Stomach (tissue), 9 donors: ENCODE data around the gene LRRC56. TPM values are rescaled to one million over a fixed set of nuclear protein-coding genes. Genes with fewer than 3 reads are reported as not detected.

Source experiments
- DNase-seq, 2 donors: peaks; one replicate each; pipeline versions ENCODE4 v3.0.0 to v3.0.0-alpha.2; 2013 to 2019
- H3K27ac ChIP-seq, 5 donors: fragments of 200-600 bp in 4 of 5; sonication (generic) in 4 of 5; one replicate each; pipeline ENCODE4 v1.5.1; 2013 to 2019; ENCODE audit warnings: mild to moderate bottlenecking in 1 of 5, moderate library complexity in 1 of 5
- H3K27me3 ChIP-seq, 3 donors: fragments of 200-600 bp; sonication (generic); one replicate each; pipeline ENCODE4 v1.5.1; 2017 to 2019; ENCODE audit warnings: mixed run types in 1 of 3
- H3K36me3 ChIP-seq, 4 donors: fragments of 200-600 bp; sonication (generic); 1 replicate in 3 of 4; 2 replicates in 1 of 4; pipeline ENCODE4 v1.5.1; 2016 to 2019
- H3K4me1 ChIP-seq, 4 donors: fragments of 200-600 bp; sonication (generic); one replicate each; pipeline ENCODE4 v1.5.1; 2016 to 2019
- H3K4me3 ChIP-seq, 4 donors: fragments of 200-600 bp; sonication (generic) in 3 of 4; one replicate each; pipeline ENCODE4 v1.5.1; 2016 to 2019; ENCODE audit warnings: mild to moderate bottlenecking in 1 of 4
- H3K9me3 ChIP-seq, 4 donors: fragments of 200-600 bp; sonication (generic); one replicate each; pipeline ENCODE4 v1.5.1; 2016 to 2019
- CTCF ChIP-seq, 7 experiments: fragments of 450-650 bp in 4 of 7; fragments of 200-600 bp in 3 of 7; sonication (generic) in 3 of 7; IDR thresholded peaks; one replicate each; pipeline ENCODE4 v1.5.1; 2016 to 2019; ENCODE audit warnings: antibody characterized with exemption in 7 of 7, control low read depth in 2 of 7, mild to moderate bottlenecking in 1 of 7
- EP300 ChIP-seq: sonication (generic); formaldehyde crosslinking; IDR thresholded peaks from one replicate; pipeline ENCODE4 v1.6.1; 2017; ENCODE audit warnings: antibody characterized with exemption
- POLR2A ChIP-seq, 4 donors: fragments of 450-650 bp; IDR thresholded peaks; one replicate each; pipeline ENCODE4 v1.6.1; 2016; ENCODE audit warnings: antibody characterized with exemption in 4 of 4, control low read depth in 2 of 4, mild to moderate bottlenecking in 1 of 4, moderate library complexity in 1 of 4
- POLR2AphosphoS5 ChIP-seq, 3 donors: sonication (generic); formaldehyde crosslinking; IDR thresholded peaks; one replicate each; pipeline ENCODE4 v1.6.1; 2016; ENCODE audit warnings: antibody characterized with exemption in 3 of 3
- WGBS, 5 donors: extraction: QIAGEN DNeasy Blood & Tissue Kit in 3 of 5; methylation state at CpG; one replicate each; pipeline versions ENCODE4 v1.1.5 to v1.1.7; 2013 to 2018; 5-methylcytosine and 5-hydroxymethylcytosine counted together
- intact Hi-C: fragments of 100-400 bp; cut with DNase I; formaldehyde crosslinking; loops from one replicate; pipeline ENCODE4 v1.15.1; 2023; ENCODE audit warnings: low total_unique reads
- polyA plus RNA-seq, 3 donors: library from polyadenylated mRNA; stranded (reverse); fragments of 200-250 nt; gene quantifications; one replicate each; pipeline ENCODE4 v1.2.3, GENCODE V29; 2013
- total RNA-seq, 5 donors: library from RNA; depleted of rRNA; stranded (reverse); fragments of >200 nt; gene quantifications; one replicate each; pipeline versions ENCODE4 v1.1.0 to v1.2.3, GENCODE V29; 2014 to 2016
- donor health status: healthy with polysubstance abuse.
- donor health status: Bipolar disorder and iron deficiency.
- donor health status: healthy.

Gene LRRC56
- total and polyA plus RNA-seq, 8 donors: 0.18 to 8.1 (median 2.9) TPM; not detected in 1

GRCh38 chr11:488992-489391 lies 48.3 kb upstream of the LRRC56 start:
- Histone ChIP-seq H3K4me1 (no peaks in the 10 kb centered on the region), H3K9me3 (no peaks in the 10 kb centered on the region), H3K27ac (no peak overlapping the region), H3K4me3 (no peak overlapping the region), H3K27me3 (no peaks in the 10 kb centered on the region), H3K36me3 (peaks cover 6 to 67% (median 54%) of the 10 kb centered on the region in 4 donors)
- intact Hi-C loops: no loop called here
- WGBS, 5 donors: 88 to 92% (median 90%) methylated on average over 18 to 19 of the region's 19 CpGs
- TF ChIP-seq POLR2A (IDR thresholded peaks at IDR 0.05): no peak
- TF ChIP-seq CTCF (IDR thresholded peaks at IDR 0.05): no peak
- TF ChIP-seq EP300: no peak
- TF ChIP-seq POLR2AphosphoS5 (IDR thresholded peaks at IDR 0.05): no peak
- DNase-seq: no peak

GRCh38 chr11:489610-490185 lies 47.6 kb upstream of the LRRC56 start:
- Histone ChIP-seq H3K27me3 (no peaks in the 10 kb centered on the region), H3K36me3 (peaks cover 13 to 74% (median 61%) of the 10 kb centered on the region in 4 donors), H3K27ac (no peak overlapping the region), H3K4me3 (no peak overlapping the region), H3K4me1 (no peaks in the 10 kb centered on the region), H3K9me3 (no peaks in the 10 kb centered on the region)
- DNase-seq: no peak
- WGBS, 5 donors: 94 to 96% (median 94%) methylated on average over 10 to 37 of the region's 37 CpGs
- intact Hi-C loops: no loop called here
- TF ChIP-seq POLR2A (IDR thresholded peaks at IDR 0.05) (no peak), POLR2AphosphoS5 (IDR thresholded peaks at IDR 0.05) (no peak), EP300 (no peak), CTCF (IDR thresholded peaks at IDR 0.05) (no peak)

- peaks cover 19 to 81% (median 67%) of the 10 kb centered on the region in 4 donors for H3K36me3 ChIP-seq
- 91 to 97% (median 95%) methylated on average over 32 to 38 of the region's 38 CpGs for WGBS, 5 donors
- no peak for DNase-seq
- intact Hi-C loops: no loop called here
- no peaks in the 10 kb centered on the region for H3K9me3 ChIP-seq
- no peaks in the 10 kb centered on the region for H3K4me1 ChIP-seq
- H3K4me3 ChIP-seq: no peak overlapping the region
- H3K27me3 ChIP-seq: no peaks in the 10 kb centered on the region
- H3K27ac ChIP-seq: no peak overlapping the region
- TF ChIP-seq POLR2AphosphoS5 (IDR thresholded peaks at IDR 0.05): no peak
- no peak for TF ChIP-seq CTCF (IDR thresholded peaks at IDR 0.05)
- no peak for TF ChIP-seq EP300
- TF ChIP-seq POLR2A (IDR thresholded peaks at IDR 0.05): no peak
These were observed 47.0 kb upstream of the LRRC56 start for GRCh38 chr11:490186-490929.

- no peak overlapping the region for H3K4me3 ChIP-seq
- no peaks in the 10 kb centered on the region for H3K4me1 ChIP-seq
- WGBS, 5 donors: 89 to 96% (median 93%) methylated on average over 11 to 15 of the region's 15 CpGs
- no peaks in the 10 kb centered on the region for H3K9me3 ChIP-seq
- H3K27me3 ChIP-seq: no peaks in the 10 kb centered on the region
- TF ChIP-seq POLR2AphosphoS5 (IDR thresholded peaks at IDR 0.05) (no peak), POLR2A (IDR thresholded peaks at IDR 0.05) (no peak), CTCF (IDR thresholded peaks at IDR 0.05) (no peak), EP300 (no peak)
- DNase-seq: no peak
- intact Hi-C loops: no loop called here
- H3K36me3 ChIP-seq: peaks cover 24 to 86% (median 73%) of the 10 kb centered on the region in 4 donors
- no peak overlapping the region for H3K27ac ChIP-seq
These were observed 46.4 kb upstream of the LRRC56 start for GRCh38 chr11:490930-491260.
